PC-3 (cell line): Measurements from ENCODE around the gene TRIM43B. TPM values are rescaled to one million over a fixed set of nuclear protein-coding genes. Genes with fewer than 3 reads are reported as not detected.
"Not testable (repeated sequence)": the region's sequence is repeated elsewhere in the genome, so short reads cannot be mapped to it uniquely, and the experiment has no call there.

Experiments used
- ATAC-seq: fragments of 200-7000 bp; cut with Tn5 transposase; 2 replicates; pipeline ENCODE4 v1.9.1; 2020; ENCODE audit warnings: mild to moderate bottlenecking, moderate library complexity
- BruUV-seq: library from RNA; stranded (reverse); fragments of 400-500 nt; replicated peaks from 2 replicates; lab custom pipeline; 2021; lab: Mats Ljungman, UMichigan
- CTCF ChIA-PET: fragments of 300-600 bp; sonication (Branson Sonifier 250); formaldehyde crosslinking; loops from one replicate; lab custom pipeline; 2022; ENCODE audit warnings: antibody characterized with exemption; lab: Charles Lee
- POLR2A ChIA-PET: fragments of 300-600 bp; sonication (Branson Sonifier 250); formaldehyde crosslinking; loops from one replicate; lab custom pipeline; 2022; ENCODE audit warnings: antibody characterized with exemption; ENCODE audit not compliant: unreplicated experiment; lab: Charles Lee
- DNase-seq: peaks from one replicate; pipeline ENCODE4 v3.0.0-alpha.2; 2015
- H2AFZ ChIP-seq: fragments of 300-600 bp; sonication (generic); 2 replicates; pipeline ENCODE4 v1.6.0; 2016; ENCODE audit warnings: antibody characterized with exemption, low read length
- H3F3A ChIP-seq: fragments of 300-600 bp; sonication (generic); one replicate; pipeline ENCODE4 v1.6.0; 2017; ENCODE audit warnings: antibody characterized with exemption, low read length, control low read depth, mild to moderate bottlenecking; ENCODE audit not compliant: unreplicated experiment
- H3K27ac ChIP-seq: fragments of 300-600 bp; sonication (generic); 2 replicates; pipeline ENCODE4 v1.5.1; 2016; ENCODE audit warnings: mild to moderate bottlenecking, low read length
- H3K27me3 ChIP-seq: fragments of 300-600 bp; sonication (generic); 2 replicates; pipeline ENCODE4 v1.6.1; 2016; ENCODE audit warnings: low read length, mixed read lengths
- H3K36me3 ChIP-seq: fragments of 300-600 bp; sonication (generic); 2 replicates; pipeline ENCODE4 v1.6.1; 2016; ENCODE audit warnings: low read depth, mixed run types, low read length, mixed read lengths
- H3K4me1 ChIP-seq: fragments of 300-600 bp; sonication (generic); 2 replicates; pipeline ENCODE4 v1.5.1; 2016; ENCODE audit warnings: low read length; ENCODE audit not compliant: insufficient read depth
- H3K4me2 ChIP-seq: fragments of 300-600 bp; sonication (generic); 2 replicates; pipeline ENCODE4 v1.6.0; 2016; ENCODE audit warnings: low read length
- H3K4me3 ChIP-seq: fragments of 300-600 bp; sonication (generic); 2 replicates; pipeline ENCODE4 v1.5.1; 2016; ENCODE audit warnings: mild to moderate bottlenecking, low read length, mixed read lengths
- H3K79me2 ChIP-seq: fragments of 300-600 bp; sonication (generic); 2 replicates; pipeline ENCODE4 v1.6.1; 2017; ENCODE audit warnings: low read length, mixed read lengths
- H3K9ac ChIP-seq: fragments of 300-600 bp; sonication (generic); 2 replicates; pipeline ENCODE4 v1.6.0; 2016; ENCODE audit warnings: mild to moderate bottlenecking, low read length
- H3K9me2 ChIP-seq: fragments of 300-600 bp; sonication (generic); replicated peaks from 2 replicates; pipeline ENCODE4 v1.6.1; 2016; ENCODE audit warnings: mixed run types, low read length, mixed read lengths
- H3K9me3 ChIP-seq: fragments of 300-600 bp; sonication (generic); 2 replicates; pipeline ENCODE4 v1.6.1; 2016; ENCODE audit warnings: low read length, mixed read lengths
- H4K20me1 ChIP-seq: fragments of 300-600 bp; sonication (generic); 2 replicates; pipeline ENCODE4 v1.6.1; 2016; ENCODE audit warnings: low read length, mixed read lengths
- intact Hi-C: fragments of 100-400 bp; cut with micrococcal nuclease; formaldehyde crosslinking; loops from 2 replicates; pipeline ENCODE4 v1.9.0; 2023
- total RNA-seq: library from RNA; depleted of rRNA; stranded (reverse); fragments of >200 nt; gene quantifications from 2 replicates; pipeline ENCODE4 v1.2.3, GENCODE V29; 2014

Gene TRIM43B
- total RNA-seq, 1 experiment from 2014 or later = not detected

GRCh38 chr2:95435162-95435871, 49.2 kb downstream of the TRIM43B start:
- H3F3A ChIP-seq, H3K4me3 ChIP-seq, H4K20me1 ChIP-seq, ATAC-seq, H3K9me3 ChIP-seq, H3K4me2 ChIP-seq, H3K36me3 ChIP-seq, H3K9ac ChIP-seq, H3K27me3 ChIP-seq, H3K79me2 ChIP-seq, POLR2A ChIA-PET, DNase-seq, intact Hi-C loops, H3K9me2 ChIP-seq, CTCF ChIA-PET, H3K4me1 ChIP-seq, H3K27ac ChIP-seq, H2AFZ ChIP-seq: not testable (repeated sequence)
- BruUV-seq = TSS peak; percentile 44

- CTCF ChIA-PET, H3K27me3 ChIP-seq, H3K9me2 ChIP-seq, H3K4me2 ChIP-seq, H3K4me3 ChIP-seq, H3K9me3 ChIP-seq, intact Hi-C loops, H4K20me1 ChIP-seq, H3K79me2 ChIP-seq, H3K4me1 ChIP-seq, POLR2A ChIA-PET, H3F3A ChIP-seq, H3K27ac ChIP-seq, H3K9ac ChIP-seq, BruUV-seq, H2AFZ ChIP-seq, H3K36me3 ChIP-seq: not testable (repeated sequence)
- DNase-seq (peak; percentile 57), ATAC-seq (peak; percentile 97)
Measured at GRCh38 chr2:95434507-95435076, 50.0 kb downstream of the TRIM43B start.

GRCh38 chr2:95433973-95434372, 50.6 kb downstream of the TRIM43B start:
- H3K4me2 ChIP-seq, H3K9ac ChIP-seq, intact Hi-C loops, POLR2A ChIA-PET, H3K9me3 ChIP-seq, H3K4me1 ChIP-seq, H4K20me1 ChIP-seq, CTCF ChIA-PET, H3K27ac ChIP-seq, ATAC-seq, H2AFZ ChIP-seq, DNase-seq, H3K4me3 ChIP-seq, H3K79me2 ChIP-seq, H3K27me3 ChIP-seq, H3K9me2 ChIP-seq, H3K36me3 ChIP-seq, H3F3A ChIP-seq, BruUV-seq: not testable (repeated sequence)

- H3K36me3 ChIP-seq, H4K20me1 ChIP-seq, intact Hi-C loops, DNase-seq, H3K4me2 ChIP-seq, H3K4me3 ChIP-seq, H3K27ac ChIP-seq, H3K27me3 ChIP-seq, POLR2A ChIA-PET, H2AFZ ChIP-seq, H3K4me1 ChIP-seq, BruUV-seq, ATAC-seq, CTCF ChIA-PET, H3K9me2 ChIP-seq, H3F3A ChIP-seq, H3K9ac ChIP-seq, H3K9me3 ChIP-seq, H3K79me2 ChIP-seq: not testable (repeated sequence)
Measured at GRCh38 chr2:95433373-95433772, 51.2 kb downstream of the TRIM43B start.

GRCh38 chr2:95429748-95430467, 54.6 kb downstream of the TRIM43B start:
- H4K20me1 ChIP-seq, H3K4me1 ChIP-seq, H3K9me3 ChIP-seq, BruUV-seq, H3K4me2 ChIP-seq, intact Hi-C loops, H2AFZ ChIP-seq, CTCF ChIA-PET, H3F3A ChIP-seq, H3K27me3 ChIP-seq, H3K27ac ChIP-seq, H3K9me2 ChIP-seq, H3K9ac ChIP-seq, DNase-seq, POLR2A ChIA-PET, H3K36me3 ChIP-seq, H3K79me2 ChIP-seq, H3K4me3 ChIP-seq: not testable (repeated sequence)
- peak; percentile 8; the same call in 1 of the 2 replicates for ATAC-seq

- intact Hi-C loops, H3K79me2 ChIP-seq, H4K20me1 ChIP-seq, CTCF ChIA-PET, H2AFZ ChIP-seq, H3K4me1 ChIP-seq, H3K9me3 ChIP-seq, H3K9me2 ChIP-seq, DNase-seq, H3F3A ChIP-seq, BruUV-seq, ATAC-seq, H3K9ac ChIP-seq, POLR2A ChIA-PET, H3K27me3 ChIP-seq, H3K36me3 ChIP-seq, H3K4me3 ChIP-seq, H3K27ac ChIP-seq, H3K4me2 ChIP-seq: not testable (repeated sequence)
Measured at GRCh38 chr2:95427196-95427867, 57.2 kb downstream of the TRIM43B start.
